AML-193 (cell line): ENCODE results near the gene BIRC7.

Source experiments
- DNase-seq, 2 experiments: peaks; one replicate each; lab custom pipeline; 2025; lab: John Stamatoyannopoulos, UW

Gene BIRC7

DNA sequence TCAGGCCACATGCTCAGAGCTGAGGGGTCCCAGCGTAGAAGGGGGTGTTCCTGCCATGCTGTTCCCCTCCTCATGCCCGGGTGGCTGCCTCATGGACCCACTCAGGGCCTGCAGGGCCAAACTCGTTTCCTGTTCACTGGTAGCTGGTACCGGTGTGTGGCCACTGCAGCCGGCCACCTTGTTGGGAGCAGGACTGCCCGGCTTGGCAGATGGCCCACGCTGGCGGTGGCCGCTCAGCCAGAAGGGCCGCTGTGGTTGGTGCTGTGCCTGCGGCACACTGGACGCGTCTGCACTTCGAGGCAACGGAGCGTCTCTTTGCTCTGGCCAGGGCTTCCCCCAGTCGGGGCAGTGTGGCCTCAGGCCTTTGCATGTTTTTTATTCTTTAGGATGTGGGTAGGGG lies 47.2 kb downstream of the BIRC7 start:
- no peak for DNase-seq

- DNase-seq: no peak
Measured at GRCh38 chr20:63283397-63284082, 47.8 kb downstream of the BIRC7 start.

- DNase-seq: no peak
Measured at GRCh38 chr20:63284083-63284440, 48.4 kb downstream of the BIRC7 start.

DNA sequence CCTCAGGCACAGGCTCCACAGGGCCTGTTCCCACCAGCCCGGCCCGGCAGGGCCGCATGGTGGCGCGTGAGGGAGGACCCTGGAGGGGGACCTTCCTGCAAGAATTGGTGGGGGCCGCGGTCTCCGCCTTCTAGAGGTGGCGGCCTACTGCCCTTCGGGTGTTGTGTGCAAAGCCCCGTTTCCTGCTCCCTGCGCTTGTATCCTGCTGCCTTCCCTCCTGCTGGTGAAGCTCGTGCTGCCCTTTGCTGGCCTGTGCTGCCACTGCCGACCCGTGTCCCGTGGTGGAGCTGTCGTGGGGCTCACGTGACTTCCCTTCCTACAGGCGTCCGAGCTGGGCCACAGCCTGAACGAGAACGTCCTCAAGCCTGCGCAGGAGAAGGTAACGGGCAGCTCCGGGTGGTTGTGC lies 48.8 kb downstream of the BIRC7 start:
- no peak for DNase-seq

DNA sequence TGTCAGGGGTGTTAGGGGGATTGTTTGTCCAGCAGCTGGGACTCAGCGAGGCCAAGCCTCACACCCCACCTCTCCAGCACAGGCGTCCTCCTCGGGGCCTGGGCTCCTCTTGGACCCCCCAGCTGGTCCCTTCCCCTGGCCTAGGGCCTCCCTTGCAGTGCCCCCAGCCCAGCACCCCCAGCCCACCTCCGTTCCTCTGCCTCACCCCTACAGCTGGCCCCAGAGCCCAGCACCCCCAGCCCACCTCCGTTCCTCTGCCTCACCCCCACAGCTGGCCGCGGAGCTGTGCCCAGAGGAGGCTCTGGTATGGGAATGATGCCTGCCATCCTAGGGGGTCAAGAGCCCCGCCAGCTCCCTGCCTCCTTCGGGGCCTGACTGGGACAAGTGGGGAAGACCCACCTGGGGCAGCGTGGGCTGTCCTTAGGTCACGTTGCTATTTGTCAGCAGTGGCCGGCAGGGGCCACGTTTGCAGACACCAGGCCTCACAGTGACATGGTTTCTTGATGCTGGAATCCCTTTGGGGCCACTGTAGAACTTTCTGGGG lies 49.3 kb downstream of the BIRC7 start:
- no peak for DNase-seq

DNA sequence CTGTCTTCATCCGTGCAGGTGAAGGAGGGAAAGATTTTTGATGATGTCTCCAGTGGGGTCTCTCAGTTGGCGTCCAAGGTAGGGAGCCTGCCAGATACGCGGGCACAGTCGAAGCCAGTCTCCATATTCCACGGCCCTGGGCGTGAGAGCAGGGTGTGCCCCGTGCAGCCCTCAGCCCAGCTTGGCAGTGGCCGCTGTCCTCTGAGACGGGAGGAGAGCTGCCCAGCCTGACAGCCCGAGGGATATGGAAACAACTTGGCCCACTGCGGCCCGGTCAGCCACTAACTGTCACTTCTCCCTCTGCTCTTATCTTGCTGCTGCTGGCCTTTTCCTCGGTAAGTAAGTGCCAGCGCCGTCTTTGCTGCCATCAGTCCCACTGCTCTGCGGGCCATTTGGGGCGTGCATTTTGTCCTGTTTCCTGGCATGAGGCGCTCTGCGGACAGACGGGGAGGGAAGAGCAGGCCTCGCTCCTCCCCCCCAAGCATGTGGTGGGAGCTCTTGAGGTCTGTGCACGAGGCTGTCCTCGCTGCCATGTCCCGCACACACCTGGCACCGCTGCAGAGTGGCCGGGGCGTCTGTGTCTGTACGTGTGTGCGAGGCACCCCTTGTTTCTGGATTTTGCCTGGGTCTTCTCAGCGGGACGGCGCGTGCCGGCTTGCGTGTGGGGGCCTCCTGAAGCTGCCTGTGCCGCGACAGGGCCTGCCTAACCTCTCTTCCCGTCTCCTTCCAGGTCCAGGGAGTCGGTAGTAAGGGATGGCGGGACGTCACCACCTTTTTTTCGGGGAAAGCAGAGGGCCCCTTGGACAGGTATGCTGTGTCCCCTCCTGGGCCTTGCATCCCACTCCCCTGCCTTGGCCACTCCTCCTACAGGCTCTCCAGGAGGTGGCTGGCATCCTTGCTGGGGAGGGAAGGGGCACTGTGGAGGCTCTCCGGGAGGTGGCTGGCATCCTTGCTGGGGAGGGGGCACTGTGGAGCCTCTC lies 50.2 kb downstream of the BIRC7 start:
- no peak for DNase-seq

- DNase-seq: no peak
Measured at GRCh38 chr20:63286781-63287696, 51.3 kb downstream of the BIRC7 start.

- no peak for DNase-seq
Measured at GRCh38 chr20:63287697-63288580, 52.2 kb downstream of the BIRC7 start.

- no peak for DNase-seq
Measured at GRCh38 chr20:63288581-63289251, 53.0 kb downstream of the BIRC7 start.

GRCh38 chr20:63289311-63290135 lies 53.8 kb downstream of the BIRC7 start:
- no peak for DNase-seq
